HFFc6 (cell line): ENCODE measurements around the gene CHST10. TPM values are rescaled to one million over a fixed set of nuclear protein-coding genes. Genes with fewer than 3 reads are reported as not detected.
"Not testable (repeated sequence)": the region's sequence is repeated elsewhere in the genome, so short reads cannot be mapped to it uniquely, and the experiment has no call there.

Experiments
- DNase-seq: peaks from one replicate; pipeline ENCODE4 v3.0.0-alpha.2; 2018
- H3K27ac Mint-ChIP-seq: 2 replicates; pipeline ENCODE4 v1.8.0; 2020; ENCODE audit warnings: mild to moderate bottlenecking, mixed read lengths
- H3K27me3 Mint-ChIP-seq: 2 replicates; pipeline ENCODE4 v1.8.0; 2021; ENCODE audit warnings: mild to moderate bottlenecking, moderate library complexity, mixed read lengths; ENCODE audit not compliant: insufficient read depth
- H3K36me3 Mint-ChIP-seq: 2 replicates; pipeline ENCODE4 v1.8.0; 2021; ENCODE audit warnings: low read depth, mixed read lengths
- H3K4me1 Mint-ChIP-seq: 2 replicates; pipeline ENCODE4 v1.8.0; 2020; ENCODE audit warnings: low read depth, mixed read lengths
- H3K4me3 Mint-ChIP-seq: 2 replicates; pipeline ENCODE4 v1.8.0; 2020; ENCODE audit warnings: mild to moderate bottlenecking, moderate library complexity, mixed read lengths
- H3K9me3 Mint-ChIP-seq: 2 replicates; pipeline ENCODE4 v1.8.0; 2020; ENCODE audit warnings: mild to moderate bottlenecking, mixed read lengths
- CTCF ChIP-seq: fragments of 200-600 bp; sonication (generic); IDR thresholded peaks from 2 replicates; pipeline ENCODE4 v1.5.0; 2021; ENCODE audit warnings: antibody characterized with exemption, mild to moderate bottlenecking
- total RNA-seq, 6 experiments: library from RNA; stranded (reverse); fragmentation: NEBNext Ultra II Directional; extraction: Animal tissue kit (Norgen Biotek cat#: 25700); gene quantifications; 2 replicates in 1 of 6; 3 replicates in 5 of 6; pipeline ENCODE4 v1.2.3, GENCODE V29; 2021

CHST10 gene
- total RNA-seq, 6 experiments from 2014 or later, result 5.9 to 6.9 (median 6.4) TPM

- no peak for DNase-seq
- Mint-ChIP-seq H3K9me3 (no peaks in the 10 kb centered on the region), H3K27ac (no peak overlapping the region)
Observed at GRCh38 chr2:100344433-100344832, 73.0 kb downstream of the CHST10 start.

GRCh38 chr2:100342466-100342865 lies 75.0 kb downstream of the CHST10 start:
- not testable (repeated sequence) for H3K4me3 Mint-ChIP-seq, H3K36me3 Mint-ChIP-seq, H3K27ac Mint-ChIP-seq, DNase-seq, H3K9me3 Mint-ChIP-seq, H3K4me1 Mint-ChIP-seq
- peaks cover 14% of the 10 kb centered on the region for H3K27me3 Mint-ChIP-seq

More at GRCh38 chr2:100344433-100344832, 73.0 kb downstream of the CHST10 start:
- Mint-ChIP-seq H3K4me3 (no peak overlapping the region), H3K27me3 (peaks cover 14% of the 10 kb centered on the region), H3K4me1 (no peaks in the 10 kb centered on the region), H3K36me3 (no peaks in the 10 kb centered on the region)
- TF ChIP-seq CTCF, result no peak

Other genes with a start within 250 kb of the CHST10 start
- gene LONRF2, start 95.2 kb downstream of the CHST10 start, total RNA-seq, result not detected
- gene NMS, start 52.8 kb upstream of the CHST10 start, total RNA-seq, result not detected
- gene PDCL3, start 145.3 kb upstream of the CHST10 start, total RNA-seq, result 10 to 100 TPM; 26.1 to 30.3 (median 29.1) TPM